ENCODE measurements around the gene ZNF37A. TPM values are rescaled to one million over a fixed set of nuclear protein-coding genes. Genes with fewer than 3 reads are reported as not detected.
A peak's percentile ranks its signal among the peaks of the same experiment; 100 is the strongest.
"Not testable (repeated sequence)": the region's sequence is repeated elsewhere in the genome, so short reads cannot be mapped to it uniquely, and the experiment has no call there.

ZNF37A gene
- total RNA-seq, 8 experiments from 2014 or later, result 13.5 to 35.0 (median 16.7) TPM

DNA sequence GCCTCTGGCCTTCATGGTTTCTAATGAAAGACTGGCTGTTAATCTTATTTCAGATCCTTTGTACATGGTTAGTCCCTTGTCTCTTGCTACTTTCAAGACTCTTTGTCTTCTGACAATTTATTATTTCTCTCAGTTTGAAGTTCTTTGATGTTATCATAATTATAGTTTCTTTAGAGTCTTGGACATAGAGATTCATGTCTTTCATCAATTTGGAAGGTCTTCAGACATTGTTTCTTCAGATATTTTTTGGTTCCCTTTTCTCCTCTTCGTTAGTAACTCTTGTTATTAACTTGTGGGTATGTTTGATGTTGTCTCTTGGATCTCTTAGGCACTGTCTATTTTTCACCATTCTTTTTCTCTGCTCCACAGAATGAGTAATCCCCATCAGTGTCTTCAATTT is 8.7 kb downstream of the ZNF37A start:
- Histone ChIP-seq H3K4me3 (no peak overlapping the region), H3K4me1 (replicated peaks in 1 of 2) (no peaks in the 10 kb centered on the region), H3K27ac (no peak overlapping the region)
- 0 to 100% (median 91%) methylated on average over 1 of the region's 1 CpG; no CpG with 5 or more reads in 1 of the 10 experiments for WGBS, 10 experiments
- no peak for ATAC-seq (replicated peaks in 6 of 8)
- in situ Hi-C loops (cut with MboI; ENCODE audit: low pct_unique_long_range_greater_than_20kb in 2 of 9, low sequenced_read_pairs in 9 of 9, unreplicated experiment in 9 of 9), result no loop called here

DNA sequence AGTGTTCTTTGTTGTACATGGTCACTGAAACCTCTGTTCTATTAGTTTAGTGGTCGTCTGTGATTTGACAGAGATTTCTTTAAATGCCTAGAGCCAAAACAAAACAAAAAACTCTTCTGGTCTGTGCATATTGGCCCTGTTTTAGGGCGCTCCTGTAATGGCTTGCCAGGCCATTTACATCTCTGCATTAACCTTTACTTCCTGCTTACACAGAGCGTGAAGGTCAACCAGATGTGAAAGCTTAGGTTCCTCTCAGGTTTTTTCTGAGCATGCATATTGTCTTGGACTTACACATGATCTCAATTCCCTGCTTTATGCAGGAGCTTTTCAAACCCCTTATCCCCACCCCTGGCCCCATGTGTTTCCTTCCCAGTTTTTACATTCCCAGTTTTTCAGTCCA is 9.6 kb downstream of the ZNF37A start:
- 13 to 100% (median 91%) methylated on average over 1 to 3 of the region's 3 CpGs for WGBS, 10 experiments
- Histone ChIP-seq H3K4me3 (no peak overlapping the region), H3K27ac (no peak overlapping the region), H3K4me1 (replicated peaks in 1 of 2) (no peaks in the 10 kb centered on the region)
- in situ Hi-C loops (cut with MboI; ENCODE audit: low pct_unique_long_range_greater_than_20kb in 2 of 9, low sequenced_read_pairs in 9 of 9, unreplicated experiment in 9 of 9), result no loop called here
- peak in 2 of 8 experiments; percentile 85 to 95 for ATAC-seq (replicated peaks in 6 of 8)

DNA sequence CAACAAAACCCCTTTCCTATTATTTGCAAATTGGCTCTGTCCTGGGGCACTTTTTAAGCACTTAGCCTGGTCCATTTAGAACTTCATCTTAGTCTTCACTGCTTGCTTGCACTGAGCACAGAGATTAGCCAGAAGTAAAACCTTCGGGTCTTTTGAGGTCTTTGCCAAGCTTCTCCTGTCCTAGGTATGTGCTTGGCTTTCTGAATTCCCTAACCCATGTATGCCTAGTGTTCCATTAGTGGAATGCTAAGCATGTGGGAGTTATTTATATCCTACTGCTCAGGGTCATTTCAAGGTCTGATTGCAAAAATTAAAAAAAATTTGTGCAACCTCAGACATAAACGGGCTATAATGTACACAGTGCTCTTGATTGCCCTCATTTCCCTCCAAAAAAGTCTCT is 18.0 kb downstream of the ZNF37A start:
- no peak for ATAC-seq (replicated peaks in 6 of 8)
- in situ Hi-C loops (cut with MboI; ENCODE audit: low pct_unique_long_range_greater_than_20kb in 2 of 9, low sequenced_read_pairs in 9 of 9, unreplicated experiment in 9 of 9), result no loop called here
- no peaks in the 10 kb centered on the region for H3K4me1 ChIP-seq (replicated peaks in 1 of 2)
- WGBS, 10 experiments, result 70 to 100% (median 96%) methylated on average over 1 to 2 of the region's 2 CpGs; no CpG with 5 or more reads in 1 of the 10 experiments
- no peak overlapping the region for H3K4me3 ChIP-seq
- H3K27ac ChIP-seq, result no peak overlapping the region

DNA sequence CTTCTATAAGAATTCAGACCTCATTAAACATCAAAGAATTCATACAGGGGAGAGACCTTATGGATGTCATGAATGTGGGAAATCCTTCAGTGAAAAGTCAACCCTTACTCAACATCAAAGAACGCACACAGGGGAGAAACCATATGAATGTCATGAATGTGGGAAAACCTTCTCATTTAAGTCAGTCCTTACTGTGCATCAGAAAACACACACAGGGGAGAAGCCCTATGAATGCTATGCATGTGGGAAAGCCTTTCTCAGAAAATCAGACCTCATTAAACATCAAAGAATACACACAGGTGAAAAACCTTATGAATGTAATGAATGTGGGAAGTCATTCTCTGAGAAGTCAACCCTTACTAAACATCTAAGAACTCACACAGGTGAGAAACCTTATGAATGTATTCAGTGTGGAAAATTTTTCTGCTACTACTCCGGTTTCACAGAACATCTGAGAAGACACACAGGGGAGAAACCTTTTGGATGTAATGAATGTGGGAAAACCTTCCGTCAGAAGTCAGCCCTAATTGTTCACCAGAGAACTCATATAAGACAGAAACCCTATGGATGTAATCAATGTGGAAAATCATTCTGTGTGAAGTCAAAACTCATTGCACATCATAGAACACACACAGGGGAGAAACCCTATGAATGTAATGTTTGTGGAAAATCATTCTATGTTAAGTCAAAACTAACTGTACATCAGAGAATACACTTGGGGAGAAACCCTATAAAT is 24.1 kb downstream of the ZNF37A start:
- WGBS, 10 experiments, result 83 to 100% (median 100%) methylated on average over 1 to 3 of the region's 3 CpGs; no CpG with 5 or more reads in 2 of the 10 experiments
- in situ Hi-C loops (cut with MboI; ENCODE audit: low pct_unique_long_range_greater_than_20kb in 2 of 9, low sequenced_read_pairs in 9 of 9, unreplicated experiment in 9 of 9), result no loop called here

DNA sequence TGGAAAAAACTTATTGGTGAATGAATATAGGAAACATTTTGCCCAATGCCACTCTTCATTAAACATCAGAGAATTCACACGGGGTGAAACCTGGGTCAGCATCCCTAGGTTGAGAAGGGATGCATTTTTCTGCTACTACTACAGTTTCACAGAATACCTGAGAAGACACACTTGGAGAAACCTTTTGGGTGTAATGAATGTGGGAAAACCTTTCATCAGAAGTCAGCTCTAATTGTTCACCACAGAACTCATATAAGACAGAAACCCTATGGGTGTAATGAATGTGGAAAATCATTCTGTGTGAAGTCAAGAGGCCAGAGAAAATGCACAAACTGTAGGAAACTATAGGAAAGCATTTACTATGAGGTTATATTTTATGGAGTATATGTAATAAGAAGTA is 24.9 kb downstream of the ZNF37A start:
- in situ Hi-C loops (cut with MboI; ENCODE audit: low pct_unique_long_range_greater_than_20kb in 2 of 9, low sequenced_read_pairs in 9 of 9, unreplicated experiment in 9 of 9), result no loop called here
- no peaks in the 10 kb centered on the region for H3K4me1 ChIP-seq (replicated peaks in 1 of 2)
- H3K4me3 ChIP-seq, result no peak overlapping the region
- no peak for ATAC-seq (replicated peaks in 6 of 8)
- H3K27ac ChIP-seq, result no peak overlapping the region
- 100% methylated on average over 1 of the region's 1 CpG; no CpG with 5 or more reads in 3 of the 10 experiments for WGBS, 10 experiments

More for the DNA sequence above, 24.1 kb downstream of the ZNF37A start:
- Histone ChIP-seq H3K27ac (no peak overlapping the region), H3K4me3 (no peak overlapping the region), H3K4me1 (replicated peaks in 1 of 2) (no peaks in the 10 kb centered on the region)
- ATAC-seq (replicated peaks in 6 of 8), result no peak

DNA sequence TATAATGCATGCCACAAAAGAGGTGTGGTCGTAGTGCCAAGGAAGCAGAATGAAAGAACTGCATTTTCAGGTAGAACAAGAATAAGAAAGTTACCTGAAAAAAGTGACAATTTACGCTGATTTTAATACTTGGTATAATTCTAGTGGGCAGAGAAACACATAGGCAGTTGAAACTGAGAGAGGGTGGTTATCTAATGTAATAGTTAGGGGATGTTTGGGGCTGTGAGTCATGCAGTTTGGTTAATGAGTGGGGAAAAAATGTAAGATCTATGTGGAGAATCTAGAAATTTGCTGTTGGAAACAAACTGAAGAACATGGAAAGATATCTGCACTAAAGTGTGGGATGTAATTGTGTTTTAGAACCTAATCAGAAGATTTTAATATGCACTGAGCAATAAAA is 33.7 kb downstream of the ZNF37A start:
- no peak for ATAC-seq (replicated peaks in 6 of 8)
- no peak overlapping the region for H3K27ac ChIP-seq
- H3K4me3 ChIP-seq, result no peak overlapping the region
- WGBS, 10 experiments, result 50 to 100% (median 95%) methylated on average over 1 to 2 of the region's 2 CpGs; no CpG with 5 or more reads in 1 of the 10 experiments
- H3K4me1 ChIP-seq (replicated peaks in 1 of 2), result no peaks in the 10 kb centered on the region
- in situ Hi-C loops (cut with MboI; ENCODE audit: low pct_unique_long_range_greater_than_20kb in 2 of 9, low sequenced_read_pairs in 9 of 9, unreplicated experiment in 9 of 9), result no loop called here

DNA sequence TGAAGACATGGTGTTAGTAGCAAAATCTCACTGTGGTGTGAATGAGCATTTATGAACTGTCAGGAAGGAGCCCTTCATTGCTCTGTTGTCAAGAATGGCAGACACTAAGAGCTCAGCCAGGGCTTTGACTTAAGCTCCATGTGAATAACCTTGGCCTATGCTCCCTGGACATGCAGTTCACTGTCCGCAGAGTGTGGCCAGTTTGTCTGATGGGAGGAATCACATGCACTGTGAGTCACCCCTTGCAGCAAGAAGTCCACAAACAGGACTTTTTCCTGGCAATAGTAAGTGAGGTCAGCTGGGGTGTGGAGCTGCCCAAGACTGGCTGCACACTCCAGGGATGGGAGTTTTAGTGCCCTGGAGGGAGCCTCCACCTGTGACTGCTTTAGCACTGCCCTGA is 49.5 kb downstream of the ZNF37A start:
- 57 to 100% (median 83%) methylated on average over 1 of the region's 1 CpG; no CpG with 5 or more reads in 5 of the 10 experiments for WGBS, 10 experiments
- no peaks in the 10 kb centered on the region for H3K4me1 ChIP-seq (replicated peaks in 1 of 2)
- no peak overlapping the region for H3K27ac ChIP-seq
- in situ Hi-C loops (cut with MboI; ENCODE audit: low pct_unique_long_range_greater_than_20kb in 2 of 9, low sequenced_read_pairs in 9 of 9, unreplicated experiment in 9 of 9), result no loop called here
- peak in 7 of 8 experiments; percentile 24 to 99 (median 33) for ATAC-seq (replicated peaks in 6 of 8)
- no peak overlapping the region for H3K4me3 ChIP-seq

DNA sequence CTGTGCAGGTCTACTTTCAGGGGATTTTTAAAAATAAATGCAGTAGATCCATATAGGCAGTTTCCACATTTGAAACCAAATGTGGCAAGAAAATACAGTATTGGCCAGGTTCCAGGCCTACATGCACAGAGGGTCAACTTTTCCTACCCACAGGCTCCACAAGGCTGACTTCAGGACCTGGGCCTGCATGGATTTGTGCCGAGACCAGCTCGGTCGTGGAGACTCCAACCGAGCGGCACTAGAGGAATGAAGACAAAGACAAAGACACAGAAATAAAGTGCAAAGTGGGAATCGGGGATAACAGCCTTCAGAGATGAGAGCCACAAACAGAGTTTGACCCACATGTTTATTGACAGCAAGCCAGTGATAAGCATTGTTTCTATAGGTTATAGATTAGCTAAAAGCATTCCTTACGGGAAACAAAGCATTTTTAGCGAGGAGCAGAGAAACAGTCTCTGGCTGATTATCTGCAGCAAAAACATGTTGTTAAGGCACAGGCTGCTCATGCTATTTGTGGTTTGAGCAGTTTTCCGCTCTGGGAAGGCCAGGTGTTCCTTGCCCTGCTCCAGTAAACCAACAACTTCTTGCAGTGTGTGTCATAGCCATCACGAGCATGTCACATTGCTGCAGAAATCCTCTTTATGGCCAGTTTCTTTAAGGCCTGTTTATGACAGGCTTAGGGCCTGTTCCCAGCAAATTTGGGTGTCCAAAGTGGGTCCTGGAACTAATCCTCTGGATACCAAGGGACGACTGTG is 52.6 kb downstream of the ZNF37A start:
- no peaks in the 10 kb centered on the region for H3K4me1 ChIP-seq (replicated peaks in 1 of 2)
- no peak overlapping the region for H3K4me3 ChIP-seq
- no peak overlapping the region for H3K27ac ChIP-seq
- WGBS, 10 experiments, result 63 to 92% (median 86%) methylated on average over 2 to 11 of the region's 11 CpGs; no CpG with 5 or more reads in 3 of the 10 experiments
- in situ Hi-C loops (cut with MboI; ENCODE audit: low pct_unique_long_range_greater_than_20kb in 2 of 9, low sequenced_read_pairs in 9 of 9, unreplicated experiment in 9 of 9), result no loop called here
- no peak for ATAC-seq (replicated peaks in 6 of 8)

DNA sequence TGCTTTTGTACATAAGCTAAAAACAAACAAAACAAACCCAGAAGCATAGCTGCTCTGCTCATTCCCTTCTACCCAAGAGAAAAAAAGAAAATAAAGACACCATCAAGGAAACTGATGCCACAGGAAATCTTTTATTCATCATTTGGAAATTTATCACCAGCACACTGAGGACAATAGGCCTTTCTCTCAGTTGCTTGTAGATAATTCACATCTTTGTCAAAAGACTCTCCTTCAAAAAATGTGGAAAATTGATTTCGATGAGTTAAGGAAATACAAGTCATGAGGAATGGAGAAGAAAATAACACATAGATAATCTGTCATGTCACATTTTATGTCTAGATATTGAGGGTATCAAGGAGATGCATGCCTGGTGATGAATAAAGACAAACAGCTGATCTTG is 53.5 kb downstream of the ZNF37A start:
- H3K4me3 ChIP-seq, result no peak overlapping the region
- in situ Hi-C loops (cut with MboI; ENCODE audit: low pct_unique_long_range_greater_than_20kb in 2 of 9, low sequenced_read_pairs in 9 of 9, unreplicated experiment in 9 of 9), result no loop called here
- WGBS, 10 experiments, result 8 to 88% (median 49%) methylated on average over 1 of the region's 1 CpG; no CpG with 5 or more reads in 2 of the 10 experiments
- H3K27ac ChIP-seq, result no peak overlapping the region
- no peak for ATAC-seq (replicated peaks in 6 of 8)
- no peaks in the 10 kb centered on the region for H3K4me1 ChIP-seq (replicated peaks in 1 of 2)

DNA sequence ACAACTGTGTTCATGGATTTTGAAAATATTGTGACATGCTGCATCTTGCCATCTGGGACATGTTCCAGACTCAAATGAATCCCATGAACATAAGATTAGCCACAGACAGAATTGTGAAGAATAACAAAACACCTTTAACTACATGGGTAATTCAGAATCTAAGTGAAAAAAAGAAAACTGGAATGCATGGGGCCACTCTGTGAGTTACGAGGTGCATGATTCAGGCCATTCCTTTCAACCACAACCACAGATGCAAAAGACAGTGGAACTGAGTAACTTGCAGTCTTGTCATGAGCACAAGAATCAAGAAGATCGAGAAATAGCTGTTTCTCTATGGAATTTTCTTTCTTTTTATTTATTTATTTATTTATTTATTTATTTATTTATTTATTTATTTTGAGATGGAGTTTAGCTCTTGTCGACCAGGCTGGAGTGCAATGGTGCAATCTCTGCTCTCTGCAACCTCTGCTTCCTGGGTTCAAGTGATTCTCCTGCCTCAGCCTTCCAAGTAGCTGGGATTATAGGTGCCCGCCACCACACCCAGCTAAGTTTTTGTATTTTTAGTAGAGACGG is 56.8 kb downstream of the ZNF37A start:
- H3K27ac ChIP-seq; in situ Hi-C loops (cut with MboI; ENCODE audit: low pct_unique_long_range_greater_than_20kb in 2 of 9, low sequenced_read_pairs in 9 of 9, unreplicated experiment in 9 of 9); H3K4me3 ChIP-seq; H3K4me1 ChIP-seq (replicated peaks in 1 of 2): not testable (repeated sequence)
- 0 to 90% (median 62%) methylated on average over 1 to 5 of the region's 5 CpGs for WGBS, 10 experiments
- ATAC-seq (replicated peaks in 6 of 8), result peak in 2 of 8 experiments; percentile 34 to 50

DNA sequence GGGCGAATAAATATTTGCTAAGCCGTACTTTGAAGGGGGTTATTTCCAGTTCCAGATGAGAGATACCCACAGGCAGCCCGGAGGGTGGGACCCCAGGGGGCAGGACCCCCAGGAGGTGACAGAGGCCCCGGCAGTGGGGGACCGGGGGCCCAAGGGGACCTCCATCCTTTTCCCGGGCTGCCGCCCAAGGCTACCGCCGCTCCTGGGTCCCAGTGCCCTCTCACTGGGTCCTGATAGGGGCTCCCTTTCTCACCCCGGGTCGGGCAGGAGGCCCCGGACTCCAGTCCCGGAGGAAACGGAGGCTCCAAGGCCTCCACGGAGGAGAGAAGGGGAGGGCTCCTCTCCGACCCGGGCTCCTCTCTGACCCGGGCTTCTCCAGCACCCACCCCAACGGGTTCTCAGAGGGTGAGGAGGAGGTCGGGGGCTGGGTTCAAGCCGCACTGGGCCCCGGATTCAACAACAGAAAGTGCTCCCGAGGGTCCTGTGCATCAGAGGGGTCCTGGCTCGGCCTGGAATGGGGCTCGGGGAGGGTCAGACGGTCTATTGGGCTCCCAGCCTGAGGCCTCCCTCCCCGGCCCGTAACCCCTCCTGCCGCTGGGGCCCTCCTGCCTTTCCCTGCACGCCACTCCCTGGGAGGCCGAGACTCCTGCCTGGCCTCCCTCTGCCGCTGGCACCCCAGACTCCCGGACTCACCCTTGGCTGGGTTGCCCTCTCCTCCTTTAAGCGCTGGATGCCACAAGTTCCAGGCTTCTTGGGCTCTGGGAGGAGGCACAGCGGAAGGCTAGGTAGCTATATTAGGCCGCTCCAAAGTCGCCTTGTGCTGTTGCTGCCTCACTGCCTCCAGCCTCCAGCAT is 62.5 kb downstream of the ZNF37A start:
- no peak overlapping the region for H3K27ac ChIP-seq
- no peaks in the 10 kb centered on the region for H3K4me1 ChIP-seq (replicated peaks in 1 of 2)
- no peak overlapping the region for H3K4me3 ChIP-seq
- WGBS, 10 experiments, result 31 to 88% (median 71%) methylated on average over 1 to 6 of the region's 37 CpGs; no CpG with 5 or more reads in 1 of the 10 experiments
- ATAC-seq (replicated peaks in 6 of 8), result no peak
- in situ Hi-C loops (cut with MboI; ENCODE audit: low pct_unique_long_range_greater_than_20kb in 2 of 9, low sequenced_read_pairs in 9 of 9, unreplicated experiment in 9 of 9), result no loop called here

DNA sequence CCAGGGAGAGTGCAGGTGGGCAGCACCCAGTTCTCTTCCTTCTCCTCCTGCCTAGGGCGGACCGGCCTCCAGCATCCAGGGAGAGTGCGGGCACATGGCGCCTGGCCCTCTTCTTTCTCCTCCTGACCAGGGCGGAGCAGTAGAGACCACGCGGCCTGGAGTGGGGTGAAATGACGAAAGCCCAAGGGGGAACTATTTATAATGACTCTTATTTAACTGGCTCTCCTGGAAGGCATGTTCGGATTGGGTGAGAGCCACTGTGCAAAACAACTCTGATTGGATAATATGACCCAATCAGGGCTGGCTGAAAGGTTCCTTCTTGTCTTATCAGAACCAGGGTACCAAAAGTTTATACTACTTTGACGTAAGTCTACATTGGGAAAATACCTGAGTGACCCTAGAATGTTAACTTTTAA is 63.1 kb downstream of the ZNF37A start:
- ATAC-seq (replicated peaks in 6 of 8), result no peak
- H3K4me1 ChIP-seq (replicated peaks in 1 of 2), result no peaks in the 10 kb centered on the region
- H3K27ac ChIP-seq, result no peak overlapping the region
- in situ Hi-C loops (cut with MboI; ENCODE audit: low pct_unique_long_range_greater_than_20kb in 2 of 9, low sequenced_read_pairs in 9 of 9, unreplicated experiment in 9 of 9), result no loop called here
- 19 to 96% (median 63%) methylated on average over 2 to 8 of the region's 10 CpGs; no CpG with 5 or more reads in 2 of the 10 experiments for WGBS, 10 experiments
- no peak overlapping the region for H3K4me3 ChIP-seq

Data from motor neuron (in vitro differentiated cells).